ENCODE measurements around the gene OR52N4. TPM values are rescaled to one million over a fixed set of nuclear protein-coding genes. Genes with fewer than 3 reads are reported as not detected.

Gene OR52N4
- polyA plus RNA-seq, 6 donors from 2014 or later = 0.49 to 1.1 (median 0.87) TPM; not detected in 2

GRCh38 chr11:5746614-5747013, 7.4 kb upstream of the OR52N4 start:
- DNase-seq (no peak), ATAC-seq (ENCODE audit: low read depth in 2 of 2) (no peak)
- Mint-ChIP-seq H3K4me1 (no peaks in the 10 kb centered on the region), H3K9me3 (peaks cover 5 to 28% (median 15%) of the 10 kb centered on the region in 7 donors), H3K4me3 (no peak overlapping the region), H3K27me3 (peaks cover 0 to 8% (median 7%) of the 10 kb centered on the region in 3 donors), H3K27ac (no peak overlapping the region), H3K36me3 (peaks cover 6 to 17% of the 10 kb centered on the region in 2 donors)

- H3K27ac Mint-ChIP-seq = no peak overlapping the region
- ATAC-seq (ENCODE audit: low read depth in 2 of 2) = no peak
- no peak overlapping the region for H3K4me3 Mint-ChIP-seq
Measured at GRCh38 chr11:5749836-5750235, 4.2 kb upstream of the OR52N4 start.

GRCh38 chr11:5767056-5767455, 13.0 kb downstream of the OR52N4 start:
- H3K36me3 Mint-ChIP-seq = no peaks in the 10 kb centered on the region
- no peaks in the 10 kb centered on the region for H3K9me3 Mint-ChIP-seq
- H3K4me3 Mint-ChIP-seq = no peak overlapping the region
- peaks cover 0 to 23% (median 0%) of the 10 kb centered on the region in 3 donors for H3K27me3 Mint-ChIP-seq
- DNase-seq = no peak
- H3K4me1 Mint-ChIP-seq = no peaks in the 10 kb centered on the region
- ATAC-seq (ENCODE audit: low read depth in 2 of 2) = no peak
- H3K27ac Mint-ChIP-seq = no peak overlapping the region

More at GRCh38 chr11:5749836-5750235, 4.2 kb upstream of the OR52N4 start:
- H3K36me3 Mint-ChIP-seq = no peaks in the 10 kb centered on the region
- H3K4me1 Mint-ChIP-seq = no peaks in the 10 kb centered on the region
- DNase-seq = no peak
- no peaks in the 10 kb centered on the region for H3K27me3 Mint-ChIP-seq
- peaks cover 0 to 4% (median 0%) of the 10 kb centered on the region in 7 donors for H3K9me3 Mint-ChIP-seq

DNA sequence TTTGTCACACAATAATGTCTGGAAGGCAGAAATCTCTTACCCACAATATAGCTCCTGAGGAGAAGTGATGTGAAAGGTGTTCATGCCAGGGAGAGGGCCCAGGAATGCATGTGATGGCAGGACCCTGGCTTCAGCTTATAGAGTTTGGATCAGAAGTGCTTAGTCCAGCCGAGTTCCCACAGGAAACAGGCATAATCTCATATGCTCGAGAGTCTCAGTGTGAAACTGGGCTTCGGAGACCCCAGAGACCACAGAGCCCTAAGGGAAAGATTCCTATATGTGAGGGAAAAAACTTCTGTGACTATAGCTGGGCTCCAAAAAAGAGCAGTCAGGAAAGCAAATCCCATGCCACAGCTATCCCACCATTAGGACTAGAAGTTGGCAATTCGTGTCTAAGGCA, 29.2 kb downstream of the OR52N4 start, which contains the start of gene OR52N5:
Gene OR52N5 (minus strand): TSS at position 101 of the 400 bp plus-strand sequence. CDS start 4,721 bp downstream, outside the sequence.
- Mint-ChIP-seq H3K27me3 (peaks cover 9 to 29% (median 20%) of the 10 kb centered on the region in 3 donors), H3K9me3 (peaks cover 0 to 7% (median 0%) of the 10 kb centered on the region in 7 donors), H3K36me3 (no peaks in the 10 kb centered on the region), H3K4me1 (no peaks in the 10 kb centered on the region), H3K27ac (no peak within 1 kb of the TSS), H3K4me3 (no peak within 1 kb of the TSS)
- DNase-seq (no peak), ATAC-seq (ENCODE audit: low read depth in 2 of 2) (no peak)

DNA sequence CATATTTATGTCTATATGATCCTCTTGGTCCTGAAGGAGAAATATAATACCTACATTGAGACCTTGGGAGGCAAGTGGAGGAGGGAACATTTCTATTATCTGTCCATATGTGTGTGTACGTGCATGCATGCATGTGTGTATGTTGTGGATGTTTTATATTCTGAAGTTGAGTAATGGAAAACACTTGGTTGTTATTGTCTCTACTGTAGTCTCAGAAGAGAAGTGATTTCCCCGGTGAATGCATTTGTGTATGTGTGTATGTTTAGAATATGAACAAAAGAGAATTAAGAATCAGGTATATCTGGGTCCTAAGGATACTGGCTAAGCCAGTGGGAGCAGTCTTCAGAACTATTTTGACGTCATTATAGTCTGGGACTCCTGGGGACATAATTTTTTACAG, 37.1 kb downstream of the OR52N4 start, which contains the start of gene OR52N1:
Gene OR52N1 (minus strand): TSS at position 101 of the 400 bp plus-strand sequence. CDS start 2,449 bp downstream, outside the sequence.
- no peaks in the 10 kb centered on the region for H3K36me3 Mint-ChIP-seq
- no peak within 1 kb of the TSS for H3K27ac Mint-ChIP-seq
- DNase-seq (no peak), ATAC-seq (ENCODE audit: low read depth in 2 of 2) (no peak)
- no peak within 1 kb of the TSS for H3K4me3 Mint-ChIP-seq
- no peaks in the 10 kb centered on the region for H3K4me1 Mint-ChIP-seq
- H3K27me3 Mint-ChIP-seq = peaks cover 10 to 22% (median 13%) of the 10 kb centered on the region in 3 donors
- H3K9me3 Mint-ChIP-seq = no peaks in the 10 kb centered on the region

DNA sequence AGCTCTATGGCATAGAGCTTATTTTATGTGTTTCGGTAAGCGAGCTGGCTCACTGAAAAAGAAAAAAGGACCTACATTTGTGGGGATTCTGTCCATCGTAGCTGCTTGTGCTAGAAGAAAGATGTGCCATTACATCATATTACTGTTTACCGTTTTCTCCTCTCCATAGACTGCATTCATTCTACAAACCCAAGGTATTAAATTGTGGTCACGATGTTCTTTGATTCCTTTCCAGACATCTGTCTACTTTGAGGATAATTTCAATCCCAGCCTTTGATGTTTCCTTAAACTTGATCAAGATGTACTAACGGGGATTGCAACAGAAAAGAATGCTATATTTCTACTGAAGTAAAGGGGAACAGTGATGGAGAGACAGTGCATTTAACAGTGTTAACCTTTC, 42.5 kb downstream of the OR52N4 start:
- no peak for DNase-seq
- no peak for ATAC-seq (ENCODE audit: low read depth in 2 of 2)
- Mint-ChIP-seq H3K4me1 (no peaks in the 10 kb centered on the region), H3K27me3 (peaks cover 16 to 35% (median 31%) of the 10 kb centered on the region in 3 donors), H3K4me3 (no peak overlapping the region), H3K27ac (no peak overlapping the region), H3K9me3 (no peaks in the 10 kb centered on the region), H3K36me3 (no peaks in the 10 kb centered on the region)

- H3K27me3 Mint-ChIP-seq = peaks cover 7 to 41% (median 26%) of the 10 kb centered on the region in 3 donors
- peaks cover 0 to 8% of the 10 kb centered on the region in 2 donors for H3K36me3 Mint-ChIP-seq
Measured at GRCh38 chr11:5803982-5804381, 49.9 kb downstream of the OR52N4 start.

More at GRCh38 chr11:5803982-5804381, 49.9 kb downstream of the OR52N4 start:
- Mint-ChIP-seq H3K4me3 (no peak overlapping the region), H3K4me1 (peaks cover 2 to 9% (median 8%) of the 10 kb centered on the region in 3 donors), H3K27ac (peak overlapping the region in 2 of 6 donors; percentile 66 to 80), H3K9me3 (peaks cover 5 to 16% (median 14%) of the 10 kb centered on the region in 7 donors)
- ATAC-seq (ENCODE audit: low read depth in 2 of 2) (no peak), DNase-seq (no peak)

Other genes with a start within 250 kb of the OR52N4 start
- gene UBQLN3, start 244.3 kb upstream of the OR52N4 start, polyA plus RNA-seq (ENCODE audit: low read depth in 6 of 6) = not detected
- under 1 TPM in 1 of 6 donors, not detected in 5; 0.39 TPM for gene UBQLNL, start 237.5 kb upstream of the OR52N4 start, polyA plus RNA-seq (ENCODE audit: low read depth in 6 of 6)
- not detected for gene OR52H1, start 205.7 kb upstream of the OR52N4 start, polyA plus RNA-seq (ENCODE audit: low read depth in 6 of 6)
- under 1 TPM in 1 of 6 donors, not detected in 5; 0.33 TPM for gene OR52B6, start 173.4 kb upstream of the OR52N4 start, polyA plus RNA-seq (ENCODE audit: low read depth in 6 of 6)
- under 1 TPM in 1 of 6 donors, not detected in 5; 0.22 TPM for gene TRIM6, start 157.6 kb upstream of the OR52N4 start, polyA plus RNA-seq (ENCODE audit: low read depth in 6 of 6)
- 10 to 100 TPM; 25.3 to 58.5 (median 30.8) TPM for gene TRIM34, start 129.2 kb upstream of the OR52N4 start, polyA plus RNA-seq (ENCODE audit: low read depth in 6 of 6)
- 10 to 100 TPM in 1 of 6 donors, 1 to 10 TPM in 5; 5.0 to 10.2 (median 7.9) TPM for gene TRIM5, start 69.2 kb upstream of the OR52N4 start, polyA plus RNA-seq (ENCODE audit: low read depth in 6 of 6)
- 100 to 1,000 TPM; 178 to 300 (median 241) TPM for gene TRIM22, start 64.5 kb upstream of the OR52N4 start, polyA plus RNA-seq (ENCODE audit: low read depth in 6 of 6)
- under 1 TPM in 5 of 6 donors, not detected in 1; 0.16 to 0.32 (median 0.18) TPM for gene OR56B1, start 17.8 kb upstream of the OR52N4 start, polyA plus RNA-seq (ENCODE audit: low read depth in 6 of 6)
- under 1 TPM in 1 of 6 donors, not detected in 5; 0.20 TPM for gene OR52N5, start 29.1 kb downstream of the OR52N4 start, polyA plus RNA-seq (ENCODE audit: low read depth in 6 of 6)
- gene OR52N1, start 37.0 kb downstream of the OR52N4 start, polyA plus RNA-seq (ENCODE audit: low read depth in 6 of 6) = not detected
- not detected for gene OR52N2, start 54.7 kb downstream of the OR52N4 start, polyA plus RNA-seq (ENCODE audit: low read depth in 6 of 6)
- gene OR52E6, start 87.7 kb downstream of the OR52N4 start, polyA plus RNA-seq (ENCODE audit: low read depth in 6 of 6) = not detected
- gene OR52E8, start 103.4 kb downstream of the OR52N4 start, polyA plus RNA-seq (ENCODE audit: low read depth in 6 of 6) = not detected
- gene OR52E4, start 126.4 kb downstream of the OR52N4 start, polyA plus RNA-seq (ENCODE audit: low read depth in 6 of 6) = not detected
- not detected for gene OR52E5, start 139.0 kb downstream of the OR52N4 start, polyA plus RNA-seq (ENCODE audit: low read depth in 6 of 6)
- gene OR56A3, start 188.0 kb downstream of the OR52N4 start, polyA plus RNA-seq (ENCODE audit: low read depth in 6 of 6) = not detected
- gene OR56A5, start 214.3 kb downstream of the OR52N4 start, polyA plus RNA-seq (ENCODE audit: low read depth in 6 of 6) = not detected
- gene OR52L1, start 232.7 kb downstream of the OR52N4 start, polyA plus RNA-seq (ENCODE audit: low read depth in 6 of 6) = not detected